Gastrocnemius medialis (tissue), 4 donors: ENCODE results near the gene EEIG1.

Experiments used
- CTCF ChIP-seq, 5 experiments: fragments of 450-650 bp in 3 of 5; fragments of 200-600 bp in 2 of 5; sonication (generic) in 2 of 5; IDR thresholded peaks in 4 of 5; conservative IDR thresholded peaks in 1 of 5; 1 replicate in 4 of 5; 2 replicates in 1 of 5; pipeline ENCODE4 v1.5.1; 2016 to 2019; ENCODE audit warnings: antibody characterized with exemption in 5 of 5, mild to moderate bottlenecking in 3 of 5, moderate library complexity in 3 of 5
- POLR2A ChIP-seq, 2 donors: fragments of 450-650 bp; IDR thresholded peaks; one replicate each; pipeline ENCODE4 v1.6.1; 2017; ENCODE audit warnings: antibody characterized with exemption in 2 of 2, mild to moderate bottlenecking in 2 of 2, moderate library complexity in 2 of 2

GRCh38 chr9:127955294-127956015, 25.3 kb downstream of the EEIG1 start:
- TF ChIP-seq CTCF (IDR thresholded peaks at IDR 0.05 in 4 of 5, conservative IDR thresholded peaks at IDR 0.05 in 1 of 5) = peak; percentile 53 to 79 (median 69)
- TF ChIP-seq POLR2A (IDR thresholded peaks at IDR 0.05) = peak in 1 of 2 donors; percentile 58
